ENCODE results near the gene PLA2G2C. TPM values are rescaled to one million over a fixed set of nuclear protein-coding genes. Genes with fewer than 3 reads are reported as not detected.
A peak's percentile ranks its signal among the peaks of the same experiment; 100 is the strongest.

Gene PLA2G2C
- total RNA-seq, 1 experiment from 2014 or later = not detected

GRCh38 chr1:20209471-20209870, 23.2 kb upstream of the PLA2G2C start:
- no peak for DNase-seq (ENCODE audit: low read depth)

DNA sequence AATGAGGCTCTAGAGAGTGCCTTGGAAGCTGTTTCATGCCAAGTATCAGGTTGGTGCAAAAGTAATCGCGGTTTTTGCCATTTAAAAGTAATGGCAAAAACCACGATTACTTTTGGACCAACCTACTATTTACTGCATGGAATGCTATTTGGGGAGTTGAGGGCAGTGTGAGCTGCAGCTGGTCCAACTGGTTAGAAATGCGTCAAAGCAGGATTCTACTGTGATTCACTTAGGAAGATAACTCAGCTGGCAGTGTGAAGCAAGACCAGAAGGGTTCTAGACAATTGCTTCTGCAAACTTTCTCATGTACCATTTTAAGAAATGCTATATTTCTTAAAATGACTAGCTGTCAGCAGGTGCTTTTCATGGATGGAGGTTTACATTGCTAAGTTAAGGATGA, 21.2 kb upstream of the PLA2G2C start:
- DNase-seq (ENCODE audit: low read depth) = no peak

- DNase-seq (ENCODE audit: low read depth) = no peak
Measured at GRCh38 chr1:20202166-20202565, 15.8 kb upstream of the PLA2G2C start.

DNA sequence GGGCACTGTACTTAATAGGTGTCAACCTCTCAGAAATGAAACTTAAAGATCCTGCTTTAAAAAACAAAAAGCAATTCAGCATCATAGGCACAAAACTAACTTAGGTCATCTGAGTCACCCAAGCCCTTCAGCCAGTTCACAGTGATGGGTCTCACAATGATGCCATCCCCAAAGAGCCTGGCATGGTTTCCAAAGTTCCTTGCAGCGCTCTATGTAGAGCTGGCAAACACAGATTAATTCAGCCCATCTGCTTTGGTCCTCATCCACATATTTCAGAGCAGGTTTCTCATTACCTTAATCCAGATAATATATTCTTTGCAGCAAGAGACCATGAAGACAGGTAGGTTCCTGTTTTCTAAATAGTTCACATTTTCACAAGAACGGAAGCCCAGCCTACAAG, 14.6 kb upstream of the PLA2G2C start:
- no peak for DNase-seq (ENCODE audit: low read depth)

DNA sequence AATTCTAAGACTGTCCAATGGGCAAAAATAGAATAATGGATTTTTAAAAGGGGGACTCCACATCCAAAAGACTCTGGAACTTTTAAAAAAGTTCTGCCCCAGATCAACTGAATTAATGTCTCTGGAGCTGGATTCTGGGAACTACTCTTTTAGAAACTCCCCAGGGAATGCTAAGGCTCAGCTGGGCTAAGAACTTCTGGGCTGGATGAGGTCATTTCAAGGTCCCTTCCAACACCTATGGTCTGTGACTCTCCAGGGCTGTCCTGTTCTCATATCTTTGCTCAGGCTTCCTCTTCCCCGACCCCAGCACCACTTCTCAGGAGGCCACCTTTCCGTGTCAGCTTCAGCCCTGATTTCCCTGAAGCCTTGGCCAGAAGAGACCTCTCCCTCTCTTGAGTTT, 13.5 kb upstream of the PLA2G2C start:
- DNase-seq (ENCODE audit: low read depth) = no peak

GRCh38 chr1:20199403-20199802, 13.1 kb upstream of the PLA2G2C start:
- no peak for DNase-seq (ENCODE audit: low read depth)

DNA sequence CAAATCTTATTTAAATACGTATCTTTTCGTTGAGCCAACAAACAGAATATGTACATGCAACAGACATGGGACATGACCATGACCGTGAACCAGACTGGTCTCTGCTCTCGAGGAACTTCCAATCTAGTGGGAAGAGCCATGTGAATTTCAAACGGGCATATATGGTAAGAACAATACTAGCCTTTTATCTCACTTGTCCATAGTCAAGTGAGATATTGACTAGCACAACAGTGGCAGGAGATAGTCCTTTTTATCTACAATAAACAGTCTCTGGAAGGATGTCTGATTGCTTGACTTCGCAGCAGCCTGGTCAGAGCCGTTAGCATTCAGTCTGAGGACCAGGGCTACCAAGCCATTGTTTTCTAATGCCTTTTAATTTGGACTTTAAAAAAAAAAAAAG, 12.6 kb upstream of the PLA2G2C start:
- no peak for DNase-seq (ENCODE audit: low read depth)

- no peak for DNase-seq (ENCODE audit: low read depth)
Measured at GRCh38 chr1:20198296-20198695, 12.0 kb upstream of the PLA2G2C start.

DNA sequence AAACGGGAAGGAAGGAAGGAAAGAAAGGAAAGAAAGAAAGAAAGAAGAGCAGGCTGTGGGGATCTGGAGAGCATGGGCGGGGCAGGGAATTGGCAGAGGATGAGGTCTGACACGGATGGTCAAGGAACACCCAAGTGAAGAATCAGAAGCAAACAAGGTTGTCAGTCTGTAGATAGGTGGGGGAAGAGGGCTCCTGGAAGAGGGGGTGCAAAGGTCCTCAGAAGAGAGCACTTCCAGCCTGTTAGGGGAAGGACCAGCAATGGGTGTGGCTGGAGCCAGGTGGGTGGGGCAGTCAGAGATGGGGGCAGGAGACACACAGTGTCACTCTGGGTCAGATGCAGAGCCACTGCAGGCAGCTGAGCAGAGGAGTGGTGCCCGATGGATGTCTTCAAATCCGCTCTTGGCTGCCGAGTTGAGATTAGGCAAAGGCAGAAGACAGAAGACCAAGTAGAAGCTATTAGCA, 11.0 kb upstream of the PLA2G2C start:
- no peak for DNase-seq (ENCODE audit: low read depth)

- DNase-seq (ENCODE audit: low read depth) = no peak
Measured at GRCh38 chr1:20195462-20195780, 9.1 kb upstream of the PLA2G2C start.

DNA sequence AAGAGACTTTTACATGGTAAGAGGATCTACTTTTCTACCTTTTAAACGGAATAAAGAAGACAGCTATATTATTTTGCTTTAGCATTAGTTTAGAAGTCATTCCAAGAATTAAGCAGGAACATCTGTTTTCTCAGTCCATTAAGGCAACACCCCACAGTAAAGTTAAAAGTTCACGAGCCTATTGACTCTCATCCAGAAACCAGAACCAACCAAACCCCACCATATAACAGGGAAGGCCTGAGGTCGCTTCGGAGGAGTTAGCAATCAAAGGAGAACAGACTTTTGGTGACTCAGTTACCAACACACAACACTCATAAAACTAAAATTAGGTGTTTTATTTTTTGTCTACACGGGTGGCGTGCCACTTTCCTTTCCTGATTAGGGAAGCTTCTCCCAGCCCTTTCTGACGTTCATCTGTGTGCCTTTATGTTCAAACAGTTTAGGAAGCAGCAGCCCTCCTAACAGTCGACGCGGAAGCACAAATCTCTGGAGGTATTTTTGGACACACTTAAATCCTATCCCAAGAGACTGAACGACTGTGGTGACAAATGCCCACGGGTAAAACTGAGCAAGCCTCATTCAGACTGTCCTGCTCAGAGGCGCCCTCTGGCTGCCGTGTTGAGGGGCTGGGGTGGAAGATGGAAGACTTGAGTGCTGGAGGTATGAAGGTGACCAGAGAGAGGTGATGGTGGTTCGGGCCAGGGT, 8.6 kb upstream of the PLA2G2C start:
- peak; percentile 36 for DNase-seq (ENCODE audit: low read depth)

- no peak for DNase-seq (ENCODE audit: low read depth)
Measured at GRCh38 chr1:20194224-20194623, 7.9 kb upstream of the PLA2G2C start.

DNA sequence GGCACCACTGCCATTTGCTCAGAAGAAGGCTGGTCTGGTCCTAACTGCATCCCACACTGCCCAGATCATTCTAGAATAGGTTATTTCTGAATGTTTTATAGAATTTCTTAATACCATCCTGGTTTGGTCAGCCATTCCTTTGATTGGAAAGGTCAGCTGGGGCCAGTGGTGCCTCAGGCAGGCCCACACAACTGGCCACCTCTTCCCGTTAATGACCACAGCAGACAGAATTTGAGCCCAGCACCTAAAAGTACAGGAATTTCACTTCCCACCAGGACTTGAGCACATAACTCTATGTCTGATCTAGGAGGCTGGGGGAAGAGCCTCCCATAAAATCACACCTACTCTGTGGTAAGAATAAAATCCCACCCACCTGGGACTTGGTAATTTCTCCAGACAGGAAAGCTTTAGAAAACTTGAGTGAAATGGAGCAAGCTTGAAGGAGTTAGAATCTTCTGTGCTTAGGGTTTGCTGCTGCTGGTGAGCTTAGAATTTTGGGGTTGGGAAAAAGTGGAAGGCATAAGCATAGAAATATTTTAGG, 6.6 kb upstream of the PLA2G2C start:
- DNase-seq (ENCODE audit: low read depth) = no peak

DNA sequence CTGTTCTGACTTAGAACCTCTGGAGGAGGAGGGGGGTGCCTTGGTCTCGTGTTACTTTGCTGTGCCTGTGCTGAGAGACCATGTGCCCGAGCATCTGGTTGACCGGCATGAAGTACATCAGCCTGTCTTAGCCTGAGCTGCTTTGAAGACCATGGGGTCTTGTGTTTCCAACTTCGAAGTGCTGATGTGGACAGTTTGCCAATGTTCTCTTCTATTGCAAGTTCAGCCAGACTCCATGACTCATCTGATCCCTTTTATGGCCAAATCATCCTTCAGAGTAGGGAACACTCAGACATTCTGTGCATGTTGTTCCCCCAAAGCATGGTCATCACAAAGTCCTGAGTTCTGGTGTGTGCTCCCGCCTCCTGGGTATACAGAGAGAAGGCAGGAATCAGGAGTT, 6.0 kb upstream of the PLA2G2C start:
- no peak for DNase-seq (ENCODE audit: low read depth)

- no peak for DNase-seq (ENCODE audit: low read depth)
Measured at GRCh38 chr1:20191266-20191825, 5.0 kb upstream of the PLA2G2C start.

DNA sequence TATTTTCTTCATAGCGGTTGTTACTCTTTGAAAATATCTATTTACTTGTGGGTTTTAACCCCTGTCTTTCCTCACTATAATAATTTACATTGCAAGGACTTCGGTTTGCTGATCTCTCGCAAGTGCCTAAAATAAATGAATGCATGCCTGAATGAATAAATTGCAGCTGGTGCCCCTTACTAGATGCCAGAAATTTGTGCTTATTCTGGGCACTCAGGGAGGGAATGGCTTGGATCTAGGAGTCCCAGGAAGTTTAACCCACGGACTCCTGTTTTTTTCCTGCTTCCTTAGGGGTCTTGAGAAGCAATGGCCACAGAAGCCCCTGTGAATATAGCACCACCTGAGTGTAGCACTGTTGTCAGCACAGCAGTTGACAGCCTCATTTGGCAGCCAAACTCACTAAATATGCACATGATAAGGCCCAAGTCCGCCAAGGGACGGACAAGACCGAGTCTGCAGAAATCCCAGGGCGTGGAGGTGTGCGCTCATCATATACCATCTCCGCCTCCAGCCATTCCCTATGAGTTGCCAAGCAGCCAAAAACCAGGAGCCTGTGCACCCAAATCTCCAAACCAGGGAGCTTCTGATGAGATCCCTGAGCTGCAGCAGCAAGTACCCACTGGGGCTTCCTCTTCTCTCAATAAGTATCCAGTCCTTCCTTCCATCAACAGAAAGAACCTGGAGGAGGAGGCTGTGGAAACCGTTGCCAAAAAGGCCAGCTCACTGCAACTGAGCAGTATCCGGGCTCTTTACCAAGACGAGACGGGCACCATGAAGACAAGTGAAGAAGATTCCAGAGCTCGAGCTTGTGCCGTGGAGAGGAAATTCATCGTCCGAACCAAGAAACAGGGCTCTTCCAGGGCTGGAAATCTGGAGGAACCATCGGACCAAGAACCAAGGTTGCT, 4.2 kb upstream of the PLA2G2C start:
- DNase-seq (ENCODE audit: low read depth) = no peak

GRCh38 chr1:20189664-20190063, 3.3 kb upstream of the PLA2G2C start:
- no peak for DNase-seq (ENCODE audit: low read depth)

- no peak for DNase-seq (ENCODE audit: low read depth)
Measured at GRCh38 chr1:20188455-20188817, 2.1 kb upstream of the PLA2G2C start.

GRCh38 chr1:20187813-20188454, 1.6 kb upstream of the PLA2G2C start:
- no peak for DNase-seq (ENCODE audit: low read depth)

- no peak for DNase-seq (ENCODE audit: low read depth)
Measured at GRCh38 chr1:20187103-20187812, 940 bp upstream of the PLA2G2C start.

All from HT1080 (cell line).